Measurements from ENCODE around the gene SEMA4G. TPM values are rescaled to one million over a fixed set of nuclear protein-coding genes. Genes with fewer than 3 reads are reported as not detected.
A peak's percentile ranks its signal among the peaks of the same experiment; 100 is the strongest.

Gene SEMA4G
- total RNA-seq, 1 experiment from 2014 or later, result 29.4 TPM

DNA sequence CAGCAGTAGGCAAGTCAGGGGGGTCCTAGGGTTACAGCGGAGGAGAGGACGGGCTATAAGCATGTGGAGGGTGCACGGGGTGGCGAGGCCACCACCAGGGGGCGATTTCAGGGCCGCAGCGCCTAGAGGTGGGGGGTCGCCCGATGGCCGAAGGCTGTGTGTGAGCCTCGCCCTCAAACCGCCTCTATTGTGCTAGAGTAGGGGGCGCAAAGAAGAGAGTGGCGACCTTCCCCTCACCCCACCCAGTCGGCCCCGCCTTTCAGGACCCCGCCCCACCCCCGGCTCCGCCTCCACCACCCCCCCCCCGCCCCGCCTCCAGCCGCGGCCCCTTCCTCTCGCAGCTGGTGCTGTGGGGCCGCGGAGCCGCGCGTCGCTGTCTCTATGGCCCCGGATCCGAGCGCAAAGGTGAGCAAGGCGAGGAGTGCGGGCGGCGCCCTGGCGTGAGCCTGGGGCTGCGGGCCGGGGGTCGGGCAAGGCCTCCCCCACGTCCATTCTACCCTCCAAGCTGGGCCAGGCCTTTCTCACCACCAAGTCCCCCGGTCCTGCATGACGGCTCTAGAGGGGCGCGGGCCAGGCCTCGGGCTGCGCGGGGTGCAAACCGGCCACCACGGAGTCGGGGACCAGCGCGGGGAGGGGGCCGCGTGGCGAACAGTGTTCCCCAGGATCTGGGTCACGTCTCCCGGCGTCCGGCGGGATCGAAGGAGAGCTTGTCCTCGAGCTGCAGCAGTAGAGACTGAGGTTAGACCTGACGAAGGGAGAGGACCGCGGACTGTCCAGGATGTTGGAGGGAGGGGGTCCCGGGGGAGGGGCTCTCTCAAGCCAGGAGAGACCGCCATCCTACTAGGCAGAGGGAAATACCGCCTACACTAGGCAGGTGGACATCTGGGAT is at the start of gene SEMA4G (continued):
- TF ChIP-seq, protein P1, sequence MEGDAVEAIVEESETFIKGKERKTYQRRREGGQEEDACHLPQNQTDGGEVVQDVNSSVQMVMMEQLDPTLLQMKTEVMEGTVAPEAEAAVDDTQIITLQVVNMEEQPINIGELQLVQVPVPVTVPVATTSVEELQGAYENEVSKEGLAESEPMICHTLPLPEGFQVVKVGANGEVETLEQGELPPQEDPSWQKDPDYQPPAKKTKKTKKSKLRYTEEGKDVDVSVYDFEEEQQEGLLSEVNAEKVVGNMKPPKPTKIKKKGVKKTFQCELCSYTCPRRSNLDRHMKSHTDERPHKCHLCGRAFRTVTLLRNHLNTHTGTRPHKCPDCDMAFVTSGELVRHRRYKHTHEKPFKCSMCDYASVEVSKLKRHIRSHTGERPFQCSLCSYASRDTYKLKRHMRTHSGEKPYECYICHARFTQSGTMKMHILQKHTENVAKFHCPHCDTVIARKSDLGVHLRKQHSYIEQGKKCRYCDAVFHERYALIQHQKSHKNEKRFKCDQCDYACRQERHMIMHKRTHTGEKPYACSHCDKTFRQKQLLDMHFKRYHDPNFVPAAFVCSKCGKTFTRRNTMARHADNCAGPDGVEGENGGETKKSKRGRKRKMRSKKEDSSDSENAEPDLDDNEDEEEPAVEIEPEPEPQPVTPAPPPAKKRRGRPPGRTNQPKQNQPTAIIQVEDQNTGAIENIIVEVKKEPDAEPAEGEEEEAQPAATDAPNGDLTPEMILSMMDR (IDR thresholded peaks at IDR 0.05 in 2 of 3, conservative IDR thresholded peaks at IDR 0.05 in 1 of 3; ENCODE audit: borderline replicate concordance in 1 of 3, insufficient read depth in 1 of 3, low read depth in 2 of 3, low read length in 2 of 3), result peak in 2 of 3 experiments; percentile 86 to 92; a peak in 5 of 6 replicates
- TF ChIP-seq CEBPB (IDR thresholded peaks at IDR 0.05; ENCODE audit: low read depth) (no peak), RAD21 (IDR thresholded peaks at IDR 0.05; ENCODE audit: low read depth) (no peak), ATF3 (IDR thresholded peaks at IDR 0.05) (no peak), YY1 (IDR thresholded peaks at IDR 0.05; ENCODE audit: extremely low read depth, insufficient replicate concordance, low read depth, low read length) (no peak), EZH2 (IDR thresholded peaks at IDR 0.05) (no peak), ZNF274 (IDR thresholded peaks at IDR 0.05; ENCODE audit: low read depth, low read length) (no peak), SIN3A (IDR thresholded peaks at IDR 0.05; ENCODE audit: low read depth) (no peak)

DNA sequence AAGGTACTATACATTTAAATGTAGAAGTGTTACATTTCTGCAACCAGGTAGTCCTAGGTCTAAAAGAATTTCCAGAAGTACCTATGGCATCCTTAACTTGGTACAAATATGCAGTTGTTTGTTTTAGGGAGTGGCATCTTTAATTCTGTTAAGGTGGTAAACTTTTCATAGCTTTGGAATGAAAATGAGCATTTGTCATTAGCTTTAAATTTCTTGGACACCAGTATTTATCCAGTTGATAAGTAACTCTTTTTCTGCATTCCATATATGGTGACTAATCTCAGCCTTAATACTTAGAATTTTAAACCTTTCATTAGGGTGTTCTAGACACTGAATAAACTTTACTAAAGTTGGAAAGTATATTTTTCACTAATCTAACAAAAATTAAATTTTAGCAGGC is 45.7 kb upstream of the SEMA4G start:
- no peak for ATAC-seq
- intact Hi-C loops (cut with micrococcal nuclease), result no loop called here
- H3K9me3 ChIP-seq (ENCODE audit: control insufficient read depth in 1 of 2, insufficient read depth in 1 of 2, low read depth in 1 of 2, low read length in 2 of 2), result no peaks in the 10 kb centered on the region
- H3K79me2 ChIP-seq (ENCODE audit: insufficient read depth, low read length), result peaks cover 8% of the 10 kb centered on the region; the same call in 1 of the 2 replicates
- POLR2A ChIA-PET, result no interaction called here
- CTCF ChIA-PET, result no interaction called here
- no peak overlapping the region for H3K4me3 ChIP-seq (replicated peaks in 1 of 2; ENCODE audit: low read depth in 1 of 2, low read length in 2 of 2)
- no peak for DNase-seq (ENCODE audit: low read depth, low spot score)
- BruUV-seq (replicated peaks), result no TSS peak
- H3K4me1 ChIP-seq (ENCODE audit: control insufficient read depth in 1 of 2, insufficient read depth in 2 of 2, low read length in 2 of 2), result no peaks in the 10 kb centered on the region
- no peak overlapping the region for H2AFZ ChIP-seq (ENCODE audit: low read depth, low read length, poor library complexity, severe bottlenecking)
- no peak overlapping the region for H3K27ac ChIP-seq (ENCODE audit: low read depth, low read length)
- no peaks in the 10 kb centered on the region for H4K20me1 ChIP-seq (ENCODE audit: insufficient read depth)
- H3K27me3 ChIP-seq (ENCODE audit: insufficient read depth, low read length), result no peaks in the 10 kb centered on the region
- peaks cover 50 to 65% of the 10 kb centered on the region in 2 experiments for H3K36me3 ChIP-seq (ENCODE audit: control insufficient read depth in 1 of 2, insufficient read depth in 2 of 2, low read length in 2 of 2)
- H3K4me2 ChIP-seq (ENCODE audit: low read length), result no peak overlapping the region
- H3K9ac ChIP-seq (ENCODE audit: low read length), result no peak overlapping the region
- no peaks in the 10 kb centered on the region for H3K9me2 ChIP-seq (ENCODE audit: insufficient read depth)
- RAD21 ChIA-PET (ENCODE audit: low non-redundant PET in 1 of 2, low total read pairs in 2 of 2, uncharacterized antibody in 2 of 2, unreplicated experiment in 2 of 2), result no interaction called here
- TF ChIP-seq SIN3A (IDR thresholded peaks at IDR 0.05; ENCODE audit: low read depth) (no peak), EZH2 (IDR thresholded peaks at IDR 0.05) (no peak), POLR2AphosphoS5 (IDR thresholded peaks at IDR 0.05; ENCODE audit: low read depth, low read length) (no peak), ZFX (IDR thresholded peaks at IDR 0.05) (no peak), ELF1 (IDR thresholded peaks at IDR 0.05; ENCODE audit: borderline replicate concordance, low read depth) (no peak), POLR2A (IDR thresholded peaks at IDR 0.05; ENCODE audit: borderline replicate concordance, extremely low read depth, insufficient read depth, insufficient read length) (no peak), ZBTB33 (IDR thresholded peaks at IDR 0.05; ENCODE audit: extremely low read depth, insufficient replicate concordance, low read length) (no peak), CEBPB (IDR thresholded peaks at IDR 0.05; ENCODE audit: low read depth) (no peak), CBX3 (IDR thresholded peaks at IDR 0.05; ENCODE audit: low read depth) (no peak), SP1 (IDR thresholded peaks at IDR 0.05; ENCODE audit: low read depth) (no peak), SRF (IDR thresholded peaks at IDR 0.05; ENCODE audit: low read depth) (no peak), ZNF274 (IDR thresholded peaks at IDR 0.05; ENCODE audit: low read depth, low read length) (no peak), REST (IDR thresholded peaks at IDR 0.05; ENCODE audit: low read depth) (no peak)

All from HCT116 (cell line).